ENCODE results near the gene SLC15A5. TPM values are rescaled to one million over a fixed set of nuclear protein-coding genes. Genes with fewer than 3 reads are reported as not detected.

SLC15A5 gene
- total and polyA plus RNA-seq, 11 donors: not detected

DNA sequence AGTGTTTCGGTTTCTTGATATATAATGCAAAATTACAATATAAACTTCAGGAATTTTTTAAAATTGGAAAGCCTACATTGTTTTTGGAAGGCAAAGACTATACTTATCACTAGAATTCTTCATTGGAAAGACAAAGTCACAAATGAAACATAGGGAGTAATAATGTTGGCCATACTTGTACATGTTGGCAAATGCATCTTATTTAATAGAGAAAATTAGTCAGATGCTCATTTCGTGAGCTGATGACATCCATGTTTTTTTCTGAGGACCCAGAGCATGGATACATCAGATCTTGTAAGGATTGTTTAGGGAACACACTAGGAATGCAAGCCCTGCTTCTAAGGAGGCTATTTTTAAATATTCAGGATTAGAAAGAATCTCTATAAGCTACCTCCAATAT is 4.6 kb upstream of the SLC15A5 start:
- 64 to 77% (median 70%) methylated on average over 2 of the region's 2 CpGs for WGBS, 4 donors
- Histone ChIP-seq H3K9me3 (peaks cover 0 to 5% (median 0%) of the 10 kb centered on the region in 12 donors), H3K36me3 (no peaks in the 10 kb centered on the region), H3K27me3 (no peaks in the 10 kb centered on the region), H3K4me3 (no peak overlapping the region), H3K27ac (no peak overlapping the region), H3K4me1 (no peaks in the 10 kb centered on the region)
- DNase-seq (no peak), ATAC-seq (no peak)
- TF ChIP-seq POLR2A (IDR thresholded peaks at IDR 0.05) (no peak), CTCF (IDR thresholded peaks at IDR 0.05) (no peak)
- intact Hi-C loops (cut with DNase I): no loop called here

DNA sequence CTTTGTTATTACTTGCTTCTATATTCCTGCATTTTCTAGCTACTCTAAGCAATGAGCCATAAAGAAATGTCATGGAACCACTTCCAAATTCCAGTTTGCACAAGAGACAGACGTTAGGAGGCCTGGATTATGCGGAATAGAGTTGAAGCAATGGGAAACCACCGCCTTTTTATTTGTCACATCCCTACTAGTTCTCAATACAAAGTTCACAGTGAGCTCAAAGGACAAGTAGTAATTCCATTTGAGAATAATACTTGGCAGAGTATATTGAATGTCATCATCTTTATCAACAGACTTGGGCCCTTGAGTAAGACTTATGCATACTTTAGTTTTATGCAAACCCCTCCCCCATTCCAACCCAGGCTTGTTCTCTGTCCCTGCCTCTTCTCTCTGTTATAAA is 3.7 kb upstream of the SLC15A5 start:
- ATAC-seq: peak in 2 of 4 donors; percentile 46 to 63
- TF ChIP-seq CTCF (IDR thresholded peaks at IDR 0.05): no peak
- no peak for TF ChIP-seq POLR2A (IDR thresholded peaks at IDR 0.05)
- peak overlapping the region in 1 of 12 donors; percentile 16 for H3K27ac ChIP-seq
- no peaks in the 10 kb centered on the region for H3K4me1 ChIP-seq
- H3K36me3 ChIP-seq: no peaks in the 10 kb centered on the region
- DNase-seq: no peak
- H3K9me3 ChIP-seq: peaks cover 0 to 2% (median 0%) of the 10 kb centered on the region in 12 donors
- H3K4me3 ChIP-seq: no peak overlapping the region
- intact Hi-C loops (cut with DNase I): no loop called here
- no peaks in the 10 kb centered on the region for H3K27me3 ChIP-seq
- WGBS, 4 donors: 34 to 72% (median 50%) methylated on average over 3 of the region's 3 CpGs

- Histone ChIP-seq H3K4me1 (no peaks in the 10 kb centered on the region), H3K9me3 (no peaks in the 10 kb centered on the region), H3K4me3 (no peak overlapping the region), H3K36me3 (no peaks in the 10 kb centered on the region), H3K27me3 (no peaks in the 10 kb centered on the region), H3K27ac (no peak overlapping the region)
- no peak for TF ChIP-seq CTCF (IDR thresholded peaks at IDR 0.05)
- no peak for TF ChIP-seq POLR2A (IDR thresholded peaks at IDR 0.05)
- no peak for DNase-seq
- intact Hi-C loops (cut with DNase I): no loop called here
- ATAC-seq: no peak
- WGBS, 4 donors: 64 to 73% (median 67%) methylated on average over 3 of the region's 3 CpGs
Observed at GRCh38 chr12:16272222-16272621, 5.3 kb downstream of the SLC15A5 start.

- TF ChIP-seq POLR2A (IDR thresholded peaks at IDR 0.05): no peak
- TF ChIP-seq CTCF (IDR thresholded peaks at IDR 0.05): no peak
- ATAC-seq: no peak
- no peak for DNase-seq
- H3K36me3 ChIP-seq: no peaks in the 10 kb centered on the region
- no peak overlapping the region for H3K27ac ChIP-seq
- intact Hi-C loops (cut with DNase I): no loop called here
- no peaks in the 10 kb centered on the region for H3K9me3 ChIP-seq
- WGBS, 4 donors: 37 to 63% (median 44%) methylated on average over 1 of the region's 1 CpG
- no peaks in the 10 kb centered on the region for H3K4me1 ChIP-seq
- no peak overlapping the region for H3K4me3 ChIP-seq
- no peaks in the 10 kb centered on the region for H3K27me3 ChIP-seq
Observed at GRCh38 chr12:16271062-16271461, 6.4 kb downstream of the SLC15A5 start.
